Measurements from ENCODE around the gene CD93.

- TF ChIP-seq CTCF (IDR thresholded peaks at IDR 0.05; ENCODE audit: low read depth, low read length, missing input control) = no peak
- TF ChIP-seq JUND (IDR thresholded peaks at IDR 0.05) = no peak
- TF ChIP-seq EGR1 (IDR thresholded peaks at IDR 0.05; ENCODE audit: low read depth in 2 of 2) = no peak
- TF ChIP-seq SP1 (IDR thresholded peaks at IDR 0.05) = peak; percentile 41
- TF ChIP-seq MAX (IDR thresholded peaks at IDR 0.05) = no peak
- TF ChIP-seq YY1 (IDR thresholded peaks at IDR 0.05) = peak; percentile 42
- TF ChIP-seq RXRA (IDR thresholded peaks at IDR 0.05) = peak in 1 of 2 donors; percentile 16
- TF ChIP-seq GABPA (IDR thresholded peaks at IDR 0.05 in 1 of 2, conservative IDR thresholded peaks at IDR 0.05 in 1 of 2) = no peak
- TF ChIP-seq FOXA2 (IDR thresholded peaks at IDR 0.05) = no peak
- TF ChIP-seq, protein P1, sequence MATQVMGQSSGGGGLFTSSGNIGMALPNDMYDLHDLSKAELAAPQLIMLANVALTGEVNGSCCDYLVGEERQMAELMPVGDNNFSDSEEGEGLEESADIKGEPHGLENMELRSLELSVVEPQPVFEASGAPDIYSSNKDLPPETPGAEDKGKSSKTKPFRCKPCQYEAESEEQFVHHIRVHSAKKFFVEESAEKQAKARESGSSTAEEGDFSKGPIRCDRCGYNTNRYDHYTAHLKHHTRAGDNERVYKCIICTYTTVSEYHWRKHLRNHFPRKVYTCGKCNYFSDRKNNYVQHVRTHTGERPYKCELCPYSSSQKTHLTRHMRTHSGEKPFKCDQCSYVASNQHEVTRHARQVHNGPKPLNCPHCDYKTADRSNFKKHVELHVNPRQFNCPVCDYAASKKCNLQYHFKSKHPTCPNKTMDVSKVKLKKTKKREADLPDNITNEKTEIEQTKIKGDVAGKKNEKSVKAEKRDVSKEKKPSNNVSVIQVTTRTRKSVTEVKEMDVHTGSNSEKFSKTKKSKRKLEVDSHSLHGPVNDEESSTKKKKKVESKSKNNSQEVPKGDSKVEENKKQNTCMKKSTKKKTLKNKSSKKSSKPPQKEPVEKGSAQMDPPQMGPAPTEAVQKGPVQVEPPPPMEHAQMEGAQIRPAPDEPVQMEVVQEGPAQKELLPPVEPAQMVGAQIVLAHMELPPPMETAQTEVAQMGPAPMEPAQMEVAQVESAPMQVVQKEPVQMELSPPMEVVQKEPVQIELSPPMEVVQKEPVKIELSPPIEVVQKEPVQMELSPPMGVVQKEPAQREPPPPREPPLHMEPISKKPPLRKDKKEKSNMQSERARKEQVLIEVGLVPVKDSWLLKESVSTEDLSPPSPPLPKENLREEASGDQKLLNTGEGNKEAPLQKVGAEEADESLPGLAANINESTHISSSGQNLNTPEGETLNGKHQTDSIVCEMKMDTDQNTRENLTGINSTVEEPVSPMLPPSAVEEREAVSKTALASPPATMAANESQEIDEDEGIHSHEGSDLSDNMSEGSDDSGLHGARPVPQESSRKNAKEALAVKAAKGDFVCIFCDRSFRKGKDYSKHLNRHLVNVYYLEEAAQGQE (IDR thresholded peaks at IDR 0.05) = no peak
- TF ChIP-seq HNF4G (IDR thresholded peaks at IDR 0.05) = no peak
- no peak for TF ChIP-seq HNF4A (conservative IDR thresholded peaks at IDR 0.05)
These were observed at the start of gene CD93 for GRCh38 chr20:23086056-23086566.
